ENCODE measurements around the gene LMOD3.

- TF ChIP-seq POLR2A (IDR thresholded peaks at IDR 0.05) (no peak), CTCF (IDR thresholded peaks at IDR 0.05) (no peak)
Observed at GRCh38 chr3:69092030-69092516, 30.3 kb downstream of the LMOD3 start.

All from testis (tissue), 2 donors.